K562 (cell line): Measurements from ENCODE around the gene BTBD17. TPM values are rescaled to one million over a fixed set of nuclear protein-coding genes. Genes with fewer than 3 reads are reported as not detected.
A peak's percentile ranks its signal among the peaks of the same experiment; 100 is the strongest.

ENCODE experiments used
- AFF1 ChIP-seq, 2 experiments: fragments of 450-650 bp; IDR thresholded peaks; 2 replicates each; pipeline ENCODE4 v1.6.1; 2018; ENCODE audit warnings: mild to moderate bottlenecking in 2 of 2, low read depth in 1 of 2; ENCODE audit not compliant: partially characterized antibody in 2 of 2
- CTCF ChIP-seq, 3 experiments: IDR thresholded peaks in 2 of 3; conservative IDR thresholded peaks in 1 of 3; 2 replicates each; pipeline ENCODE4 v1.5.1; 2011 to 2012; ENCODE audit warnings: low read length in 3 of 3, mild to moderate bottlenecking in 3 of 3, control low read depth in 2 of 3, improper control_type of control experiment in 1 of 3, inconsistent platforms in 1 of 3, low read depth in 1 of 3, mixed read lengths in 1 of 3, moderate library complexity in 1 of 3; ENCODE audit not compliant: insufficient read depth in 2 of 3
- EWSR1 ChIP-seq: fragments of 450-650 bp; IDR thresholded peaks from 2 replicates; pipeline ENCODE4 v1.6.1; 2018; ENCODE audit warnings: borderline replicate concordance, mild to moderate bottlenecking, low read depth, moderate library complexity; ENCODE audit not compliant: partially characterized antibody
- FOXA3 ChIP-seq, 2 experiments: fragments of 450-650 bp in 1 of 2; sonication (generic) in 1 of 2; formaldehyde crosslinking; IDR thresholded peaks in 1 of 2; conservative IDR thresholded peaks in 1 of 2; 2 replicates each; pipeline versions ENCODE4 v1.4.0 to v1.8.0; 2020 to 2022; ENCODE audit warnings: mild to moderate bottlenecking in 2 of 2, missing genetic modification reagents in 1 of 2
- HCFC1 ChIP-seq: IDR thresholded peaks from 2 replicates; pipeline ENCODE4 v1.6.1; 2012; ENCODE audit warnings: low read depth, low read length, improper control_type of control experiment
- MTA1 ChIP-seq: fragments of 450-650 bp; IDR thresholded peaks from 2 replicates; pipeline ENCODE4 v1.6.1; 2017; ENCODE audit warnings: borderline replicate concordance
- POLR2AphosphoS5 ChIP-seq: IDR thresholded peaks from 2 replicates; pipeline ENCODE4 v1.6.1; 2011; ENCODE audit warnings: mild to moderate bottlenecking, low read depth, low read length, moderate library complexity; ENCODE audit not compliant: control insufficient read depth, insufficient read depth
- PPARD ChIP-seq: fragments of 250-450 bp; sonication (Bioruptor Pico); IDR thresholded peaks from 2 replicates; pipeline ENCODE4 v1.8.0; 2022; ENCODE audit warnings: inconsistent platforms, mild to moderate bottlenecking, moderate library complexity
- PURB ChIP-seq: sonication (generic); formaldehyde crosslinking; IDR thresholded peaks from 2 replicates; pipeline ENCODE4 v1.9.0; 2021; ENCODE audit warnings: low read depth, mild to moderate bottlenecking, missing genetic modification reagents
- RBM39 ChIP-seq: fragments of 200-400 bp; formaldehyde crosslinking; optimal IDR thresholded peaks from 2 replicates; pipeline ENCODE3; 2018; ENCODE audit warnings: low read depth, low read length
- SAFB ChIP-seq: fragments of 200-400 bp; formaldehyde crosslinking; IDR thresholded peaks from 2 replicates; pipeline ENCODE4 v1.6.1; 2017; ENCODE audit warnings: low read depth, low read length, borderline replicate concordance
- SMC3 ChIP-seq: conservative IDR thresholded peaks from 2 replicates; pipeline ENCODE4 v1.6.1; 2011; ENCODE audit warnings: low read depth, low read length, improper control_type of control experiment; ENCODE audit not compliant: insufficient read depth
- ZBTB1 ChIP-seq: sonication (generic); formaldehyde crosslinking; IDR thresholded peaks from 2 replicates; pipeline ENCODE4 v1.8.1; 2023; ENCODE audit warnings: missing genetic modification reagents, low read depth, mild to moderate bottlenecking, borderline replicate concordance
- ZBTB8A ChIP-seq: fragments of 450-650 bp; IDR thresholded peaks from 2 replicates; pipeline ENCODE4 v1.6.1; 2018; ENCODE audit warnings: mild to moderate bottlenecking, moderate library complexity; ENCODE audit not compliant: partially characterized antibody
- ZNF124 ChIP-seq: sonication (generic); formaldehyde crosslinking; IDR thresholded peaks from 2 replicates; pipeline ENCODE4 v1.8.1; 2022; ENCODE audit warnings: missing genetic modification reagents
- ZNF253 ChIP-seq: fragments of 250-450 bp; sonication (Bioruptor Pico); conservative IDR thresholded peaks from 2 replicates; pipeline ENCODE4 v1.6.1; 2021; ENCODE audit warnings: mild to moderate bottlenecking
- ZNF436 ChIP-seq: fragments of 250-450, 450-650 bp; sonication (Bioruptor Pico); formaldehyde crosslinking; IDR thresholded peaks from 2 replicates; pipeline ENCODE4 v1.7.0; 2020; ENCODE audit warnings: mild to moderate bottlenecking
- polyA plus RNA-seq, 8 experiments: library from polyadenylated mRNA; depleted of rRNA in 4 of 8; stranded (reverse) in 5 of 8; unstranded in 3 of 8; fragments of >200 nt; fragmentation: Nextera tagmentation in 2 of 8; fragmentation: Illumina TruSeq in 1 of 8; extraction: Ambion mirVana in 2 of 8; extraction: Trizol in 1 of 8; gene quantifications; 2 replicates each; pipeline versions ENCODE4 v1.2.1 to v1.2.3, GENCODE V29; 2011 to 2014; ENCODE audit warnings: inconsistent platforms in 1 of 8, missing spikeins in 1 of 8
- total RNA-seq, 7 experiments: library from RNA; depleted of rRNA in 6 of 7; stranded (reverse); fragments of >200 nt in 6 of 7; fragmentation: Illumina TruSeq in 2 of 7; extraction: Trizol in 2 of 7; gene quantifications; 2 replicates each; pipeline versions ENCODE4 v1.2.1 to v1.2.3, GENCODE V29; 2011 to 2021; ENCODE audit warnings: low replicate concordance in 1 of 7
- TF ChIP-seq, protein P1 (sequence below): fragments of 250-450 bp; sonication (Bioruptor Pico); IDR thresholded peaks from 2 replicates; pipeline ENCODE4 v1.8.0; 2021; ENCODE audit warnings: borderline replicate concordance, mild to moderate bottlenecking, moderate library complexity; ENCODE audit not compliant: poor library complexity, severe bottlenecking
- TF ChIP-seq, protein P2 (sequence below): fragments of 250-450 bp; sonication (Bioruptor Pico); IDR thresholded peaks from 2 replicates; pipeline ENCODE4 v1.8.0; 2022; ENCODE audit warnings: inconsistent platforms

Gene BTBD17
- total and polyA plus RNA-seq, 9 of the 15 experiments (the other 6 are each of a cell fraction or from before 2014, with no cell fraction given) = not detected

DNA sequence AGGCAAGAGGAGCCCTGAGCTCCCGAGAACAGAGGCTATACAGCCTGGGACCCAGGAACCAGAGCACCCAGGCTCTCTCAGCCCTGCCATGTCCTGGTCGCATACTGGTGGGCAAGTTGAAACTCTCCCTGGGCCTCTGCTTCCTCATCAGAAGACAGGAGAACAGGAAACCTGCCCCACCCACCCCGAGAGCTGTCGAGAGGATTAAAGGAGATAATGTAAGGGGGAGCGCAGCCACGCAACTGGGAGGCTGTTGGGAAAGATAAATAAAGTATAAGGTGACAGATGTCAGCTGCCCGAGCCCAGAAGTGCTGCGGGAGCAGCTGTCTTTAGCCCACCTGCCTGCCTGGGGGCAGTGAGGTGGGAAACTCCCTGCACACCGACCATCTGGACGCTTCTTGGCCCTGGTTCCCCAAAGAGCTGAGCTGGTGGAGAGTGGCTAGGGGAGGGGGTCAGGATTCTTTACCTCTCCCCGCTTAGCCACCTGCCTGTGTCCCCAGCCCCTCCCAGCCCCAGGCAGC lies 28.8 kb downstream of the BTBD17 start (continued):
- TF ChIP-seq, protein P1, sequence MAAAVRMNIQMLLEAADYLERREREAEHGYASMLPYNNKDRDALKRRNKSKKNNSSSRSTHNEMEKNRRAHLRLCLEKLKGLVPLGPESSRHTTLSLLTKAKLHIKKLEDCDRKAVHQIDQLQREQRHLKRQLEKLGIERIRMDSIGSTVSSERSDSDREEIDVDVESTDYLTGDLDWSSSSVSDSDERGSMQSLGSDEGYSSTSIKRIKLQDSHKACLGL = no peak
- TF ChIP-seq SMC3 (no peak), EWSR1 (no peak), PPARD (no peak), ZNF436 (no peak), POLR2AphosphoS5 (peak; percentile 91), ZNF124 (no peak), CTCF (IDR thresholded peaks at IDR 0.05 in 2 of 3, conservative IDR thresholded peaks at IDR 0.05 in 1 of 3; ENCODE audit: insufficient read depth in 2 of 3, low read depth in 1 of 3, low read length in 3 of 3) (no peak), RBM39 (no peak), ZBTB8A (no peak), HCFC1 (no peak), PURB (no peak), ZBTB1 (CRISPR knock-in tag) (no peak), SAFB (no peak), AFF1 (IDR thresholded peaks at IDR 0.05; ENCODE audit: low read depth in 1 of 2, partially characterized antibody in 2 of 2) (peak in 1 of 2 experiments; percentile 67), FOXA3 (CRISPR knock-in tag; conservative IDR thresholded peaks at IDR 0.05 in 1 of 2, IDR thresholded peaks at IDR 0.05 in 1 of 2) (peak in 1 of 2 experiments; percentile 25; a peak in 1 of 4 replicates), MTA1 (no peak), ZNF253 (CRISPR knock-in tag) (no peak)
- TF ChIP-seq, protein P2, sequence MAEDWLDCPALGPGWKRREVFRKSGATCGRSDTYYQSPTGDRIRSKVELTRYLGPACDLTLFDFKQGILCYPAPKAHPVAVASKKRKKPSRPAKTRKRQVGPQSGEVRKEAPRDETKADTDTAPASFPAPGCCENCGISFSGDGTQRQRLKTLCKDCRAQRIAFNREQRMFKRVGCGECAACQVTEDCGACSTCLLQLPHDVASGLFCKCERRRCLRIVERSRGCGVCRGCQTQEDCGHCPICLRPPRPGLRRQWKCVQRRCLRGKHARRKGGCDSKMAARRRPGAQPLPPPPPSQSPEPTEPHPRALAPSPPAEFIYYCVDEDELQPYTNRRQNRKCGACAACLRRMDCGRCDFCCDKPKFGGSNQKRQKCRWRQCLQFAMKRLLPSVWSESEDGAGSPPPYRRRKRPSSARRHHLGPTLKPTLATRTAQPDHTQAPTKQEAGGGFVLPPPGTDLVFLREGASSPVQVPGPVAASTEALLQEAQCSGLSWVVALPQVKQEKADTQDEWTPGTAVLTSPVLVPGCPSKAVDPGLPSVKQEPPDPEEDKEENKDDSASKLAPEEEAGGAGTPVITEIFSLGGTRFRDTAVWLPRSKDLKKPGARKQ (CRISPR knock-in tag) = no peak
